Ovary (tissue), 9 donors: ENCODE data around the gene OLFML2A. TPM values are rescaled to one million over a fixed set of nuclear protein-coding genes. Genes with fewer than 3 reads are reported as not detected.

Experiments used
- DNase-seq, 5 donors: peaks; one replicate each; pipeline ENCODE4 v3.0.0-alpha.2; 2019 to 2020
- H3K27ac ChIP-seq, 2 donors: fragments of 200-600 bp; one replicate each; pipeline versions ENCODE4 v1.5.1 to v1.8.0; 2019 to 2022
- H3K27me3 ChIP-seq: fragments of 200-600 bp; one replicate; pipeline ENCODE4 v1.8.0; 2022
- H3K36me3 ChIP-seq: fragments of 200-600 bp; sonication (generic); one replicate; pipeline ENCODE4 v1.5.1; 2019
- H3K4me1 ChIP-seq: one replicate; pipeline ENCODE4 v1.8.1; 2013; ENCODE audit warnings: mild to moderate bottlenecking, moderate library complexity; ENCODE audit not compliant: insufficient read depth
- H3K4me3 ChIP-seq: fragments of 200-600 bp; sonication (generic); one replicate; pipeline ENCODE4 v1.5.1; 2017
- H3K9me3 ChIP-seq, 2 donors: fragments of 200-600 bp in 1 of 2; sonication (generic) in 1 of 2; one replicate each; pipeline versions ENCODE4 v1.5.1 to v1.8.1; 2013 to 2019; ENCODE audit warnings: mild to moderate bottlenecking in 1 of 2, moderate library complexity in 1 of 2
- EP300 ChIP-seq: sonication (generic); formaldehyde crosslinking; IDR thresholded peaks from one replicate; pipeline ENCODE4 v1.6.1; 2017; ENCODE audit warnings: antibody characterized with exemption
- POLR2A ChIP-seq: fragments of 450-650 bp; IDR thresholded peaks from one replicate; pipeline ENCODE4 v1.6.1; 2017; ENCODE audit warnings: antibody characterized with exemption, mild to moderate bottlenecking, moderate library complexity
- WGBS, 3 donors: extraction: QIAGEN DNeasy Blood & Tissue Kit in 1 of 3; methylation state at CpG; one replicate each; pipeline versions ENCODE4 v1.1.5 to v1.1.7; 2013 to 2017; 5-methylcytosine and 5-hydroxymethylcytosine counted together
- intact Hi-C, 4 donors: fragments of 100-400 bp; cut with DNase I; formaldehyde crosslinking; loops; one replicate each; pipeline versions ENCODE4 v1.11.0 to v1.15.1; 2022 to 2023
- polyA plus RNA-seq, 2 donors: library from polyadenylated mRNA; stranded (reverse); fragments of 200-250 nt in 1 of 2; fragments of 350-450 nt in 1 of 2; fragmentation: Illumina TruSeq in 1 of 2; extraction: RNeasy Lipid Tissue Mini Kit (QIAGEN cat#74804) in 1 of 2; gene quantifications; one replicate each; pipeline ENCODE4 v1.2.3, GENCODE V29; 2013 to 2014
- total RNA-seq, 7 donors: library from RNA; depleted of rRNA in 2 of 7; stranded (reverse); fragments of >200 nt in 2 of 7; fragmentation: NEBNext Ultra II Directional in 3 of 7; extraction: Animal tissue kit (Norgen Biotek cat#: 25700) in 3 of 7; gene quantifications; one replicate each; pipeline versions ENCODE4 v1.1.0 to v1.2.4, GENCODE V29; 2016 to 2023
- TF ChIP-seq, protein P1 (sequence below), 3 donors: fragments of 450-650 bp in 2 of 3; fragments of 200-600 bp in 1 of 3; IDR thresholded peaks; one replicate each; pipeline versions ENCODE4 v1.5.1 to v1.8.0; 2016 to 2022; ENCODE audit warnings: antibody characterized with exemption in 3 of 3, mild to moderate bottlenecking in 1 of 3
- donor health status: DM: no; HTN: no; CAD: no; lungs with moderate emphysema.
- donor health status: DM: no; HTN: no; CAD: no.
- donor health status: Bipolar disorder and iron deficiency.
- donor health status: DM: yes; HTN: yes; CAD: no.
- donor health status: DM: no; HTN: no; CAD: no.
- donor health status: DM: yes; HTN: yes; CAD: no.

Gene OLFML2A
- total and polyA plus RNA-seq, 9 donors = 14.7 to 63.4 (median 31.0) TPM

DNA sequence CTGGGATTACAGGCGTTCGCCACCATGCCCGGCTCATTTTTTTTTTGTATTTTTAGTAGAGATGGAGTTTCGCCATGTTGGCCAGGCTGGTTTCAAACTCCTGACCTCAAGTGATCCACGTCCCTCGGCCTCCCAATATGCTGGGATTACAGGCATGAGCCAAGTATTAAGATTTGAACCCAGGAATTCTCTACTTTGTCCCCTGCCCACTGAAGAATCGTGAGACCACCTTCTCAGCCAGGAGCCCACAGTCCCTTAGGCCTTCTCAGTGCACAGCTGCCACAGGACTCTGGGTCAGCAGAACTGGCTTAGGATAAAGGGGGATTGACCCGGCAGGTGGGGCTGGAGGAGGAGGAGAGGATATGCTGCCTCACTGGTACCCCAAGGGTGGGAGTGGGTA lies 13.4 kb downstream of the OLFML2A start:
- H3K36me3 ChIP-seq = no peaks in the 10 kb centered on the region
- H3K9me3 ChIP-seq = no peaks in the 10 kb centered on the region
- H3K27ac ChIP-seq = no peak overlapping the region
- intact Hi-C loops = no loop called here
- 97% methylated on average over 8 of the region's 8 CpGs for WGBS, 3 donors
- H3K4me1 ChIP-seq = peaks cover 4% of the 10 kb centered on the region
- H3K27me3 ChIP-seq = no peaks in the 10 kb centered on the region
- no peak for DNase-seq
- no peak overlapping the region for H3K4me3 ChIP-seq
- no peak for TF ChIP-seq EP300
- TF ChIP-seq, protein P1, sequence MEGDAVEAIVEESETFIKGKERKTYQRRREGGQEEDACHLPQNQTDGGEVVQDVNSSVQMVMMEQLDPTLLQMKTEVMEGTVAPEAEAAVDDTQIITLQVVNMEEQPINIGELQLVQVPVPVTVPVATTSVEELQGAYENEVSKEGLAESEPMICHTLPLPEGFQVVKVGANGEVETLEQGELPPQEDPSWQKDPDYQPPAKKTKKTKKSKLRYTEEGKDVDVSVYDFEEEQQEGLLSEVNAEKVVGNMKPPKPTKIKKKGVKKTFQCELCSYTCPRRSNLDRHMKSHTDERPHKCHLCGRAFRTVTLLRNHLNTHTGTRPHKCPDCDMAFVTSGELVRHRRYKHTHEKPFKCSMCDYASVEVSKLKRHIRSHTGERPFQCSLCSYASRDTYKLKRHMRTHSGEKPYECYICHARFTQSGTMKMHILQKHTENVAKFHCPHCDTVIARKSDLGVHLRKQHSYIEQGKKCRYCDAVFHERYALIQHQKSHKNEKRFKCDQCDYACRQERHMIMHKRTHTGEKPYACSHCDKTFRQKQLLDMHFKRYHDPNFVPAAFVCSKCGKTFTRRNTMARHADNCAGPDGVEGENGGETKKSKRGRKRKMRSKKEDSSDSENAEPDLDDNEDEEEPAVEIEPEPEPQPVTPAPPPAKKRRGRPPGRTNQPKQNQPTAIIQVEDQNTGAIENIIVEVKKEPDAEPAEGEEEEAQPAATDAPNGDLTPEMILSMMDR (IDR thresholded peaks at IDR 0.05) = no peak
- TF ChIP-seq POLR2A = no peak

DNA sequence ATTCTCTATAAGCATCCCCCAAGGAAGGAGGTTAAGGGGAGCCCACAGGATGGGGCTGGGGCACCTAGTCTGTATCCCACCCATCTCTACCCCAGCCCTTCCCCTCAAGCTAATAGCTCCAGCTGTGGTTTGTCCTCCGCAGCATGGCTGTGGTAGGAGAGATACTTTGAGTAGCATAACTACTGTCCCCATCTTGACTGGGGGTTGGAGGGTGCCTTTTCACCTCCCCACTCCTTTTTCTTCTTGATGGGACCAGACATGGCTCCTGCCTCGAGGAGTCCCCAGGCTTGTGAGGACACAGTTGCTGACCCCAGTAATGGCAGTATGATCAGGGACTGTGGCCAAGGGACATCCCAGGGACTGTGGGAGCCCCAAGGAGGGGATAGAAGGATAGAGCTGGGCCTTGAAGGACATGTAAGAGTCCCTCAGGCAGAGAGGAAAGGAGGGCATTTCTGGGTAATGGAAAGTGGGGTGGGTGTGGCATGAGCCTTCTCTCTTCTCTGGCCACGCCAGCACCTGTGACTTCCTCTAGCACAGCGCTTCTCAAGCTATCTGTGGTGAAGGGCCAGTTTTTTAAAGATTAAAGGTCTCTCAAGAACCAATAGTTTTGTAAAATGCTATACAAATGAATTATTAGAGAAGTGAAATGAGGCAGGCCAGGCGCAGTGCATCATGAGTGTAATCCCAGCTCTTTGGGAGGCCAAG lies 14.0 kb downstream of the OLFML2A start:
- no peak for TF ChIP-seq EP300
- TF ChIP-seq, protein P1 (IDR thresholded peaks at IDR 0.05) = no peak
- TF ChIP-seq POLR2A = no peak
- Histone ChIP-seq H3K9me3 (no peaks in the 10 kb centered on the region), H3K27me3 (no peaks in the 10 kb centered on the region), H3K4me1 (peaks cover 4% of the 10 kb centered on the region), H3K27ac (no peak overlapping the region), H3K4me3 (no peak overlapping the region), H3K36me3 (no peaks in the 10 kb centered on the region)
- DNase-seq = peak in 1 of 5 donors; percentile 10
- intact Hi-C loops = no loop called here
- WGBS, 3 donors = 91 to 95% (median 92%) methylated on average over 5 of the region's 5 CpGs

DNA sequence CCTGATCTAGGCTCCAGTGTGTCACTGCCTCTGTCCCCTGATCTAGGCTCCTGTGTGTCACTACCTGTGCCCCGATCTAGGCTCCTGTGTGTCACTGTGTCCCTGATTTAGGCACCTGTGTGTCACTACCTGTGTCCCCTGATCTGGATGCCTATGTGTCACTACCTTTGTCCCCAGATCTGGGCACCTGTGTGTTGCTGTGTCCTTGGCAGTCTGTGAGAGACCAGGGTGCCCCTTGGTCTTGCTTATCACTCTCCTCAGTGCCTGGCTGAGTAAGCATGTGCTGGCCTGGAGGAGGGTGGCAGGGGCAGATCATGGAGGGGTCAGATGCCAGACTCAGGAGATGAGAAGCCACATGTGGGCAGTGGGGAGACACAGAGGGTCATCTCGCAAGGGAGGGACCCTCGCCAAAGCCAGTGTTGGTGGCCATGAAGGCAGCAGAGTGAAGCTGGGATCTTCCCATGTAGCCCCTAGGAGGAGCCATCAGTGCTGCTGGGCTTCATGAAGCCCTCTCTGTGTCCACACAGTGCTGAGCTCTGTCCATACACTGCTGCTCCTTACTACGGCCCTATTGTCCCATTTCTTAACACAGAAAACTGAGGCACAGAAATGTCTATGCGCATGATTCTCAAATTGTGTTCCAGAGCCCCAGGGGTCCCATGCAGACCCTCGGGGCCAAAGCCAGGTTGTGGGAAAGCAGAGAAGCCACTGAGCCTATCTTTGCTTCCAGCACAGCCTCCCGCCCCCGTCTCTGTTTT lies 15.5 kb downstream of the OLFML2A start:
- H3K27ac ChIP-seq = no peak overlapping the region
- H3K4me1 ChIP-seq = peaks cover 4% of the 10 kb centered on the region
- WGBS, 3 donors = 56 to 60% (median 59%) methylated on average over 8 of the region's 8 CpGs
- no peak overlapping the region for H3K4me3 ChIP-seq
- intact Hi-C loops = no loop called here
- no peaks in the 10 kb centered on the region for H3K36me3 ChIP-seq
- DNase-seq = no peak
- no peaks in the 10 kb centered on the region for H3K27me3 ChIP-seq
- TF ChIP-seq EP300 (no peak), POLR2A (no peak)
- TF ChIP-seq, protein P1 (IDR thresholded peaks at IDR 0.05) = no peak
- no peaks in the 10 kb centered on the region for H3K9me3 ChIP-seq

DNA sequence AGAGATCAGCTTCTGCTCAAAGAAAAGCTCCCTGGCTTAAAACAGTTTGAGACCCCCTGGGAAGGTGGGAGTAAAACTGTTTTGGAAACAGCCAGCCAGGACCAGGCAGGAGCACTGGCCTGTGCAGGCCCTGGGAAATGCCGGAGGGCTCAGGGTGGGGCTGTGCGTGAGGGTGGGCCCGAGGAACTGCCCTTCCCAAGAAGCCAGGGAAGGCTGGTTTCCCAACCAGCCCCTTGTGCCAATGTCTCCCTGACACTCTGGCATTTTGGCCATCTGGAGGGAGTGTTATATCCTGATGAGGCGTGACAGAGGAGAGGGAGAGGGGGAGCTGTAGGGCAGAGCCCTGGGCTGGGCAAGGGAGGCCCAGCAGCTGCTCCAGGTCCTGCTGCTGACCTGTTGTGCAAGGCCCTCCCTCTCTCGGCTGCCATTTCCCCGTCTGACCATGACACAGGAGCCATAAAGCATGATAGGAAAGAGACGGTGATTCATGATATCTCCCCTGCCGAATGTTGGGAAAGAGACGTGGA lies 16.1 kb downstream of the OLFML2A start:
- Histone ChIP-seq H3K27me3 (no peaks in the 10 kb centered on the region), H3K27ac (peak overlapping the region in 1 of 2 donors; percentile 35), H3K36me3 (no peaks in the 10 kb centered on the region), H3K4me1 (peaks cover 4% of the 10 kb centered on the region), H3K4me3 (no peak overlapping the region), H3K9me3 (no peaks in the 10 kb centered on the region)
- 17 to 22% (median 19%) methylated on average over 9 of the region's 9 CpGs for WGBS, 3 donors
- intact Hi-C loops = no loop called here
- TF ChIP-seq EP300 = no peak
- TF ChIP-seq POLR2A = no peak
- TF ChIP-seq, protein P1 (IDR thresholded peaks at IDR 0.05) = no peak
- DNase-seq = peak; percentile 51 to 84 (median 65)
